HG03139 (cell line): ENCODE measurements around the gene RNF141.

Experiments used
- ATAC-seq: cut with Tn5 transposase; IDR thresholded peaks from one replicate; pipeline ENCODE4 v1.9.1; 2021; ENCODE audit not compliant: unreplicated experiment

The RNF141 gene

GRCh38 chr11:10483174-10483573 lies 57.8 kb downstream of the RNF141 start:
- no peak for ATAC-seq

GRCh38 chr11:10481560-10482349 lies 59.2 kb downstream of the RNF141 start:
- ATAC-seq, result no peak

GRCh38 chr11:10480760-10481159 lies 60.2 kb downstream of the RNF141 start:
- no peak for ATAC-seq

GRCh38 chr11:10480026-10480425 lies 61.0 kb downstream of the RNF141 start:
- ATAC-seq, result no peak

- ATAC-seq, result no peak
These were observed 62.1 kb downstream of the RNF141 start for GRCh38 chr11:10478574-10479550.

- ATAC-seq, result no peak
These were observed 62.9 kb downstream of the RNF141 start for GRCh38 chr11:10478066-10478465.

- ATAC-seq, result no peak
These were observed 63.3 kb downstream of the RNF141 start for GRCh38 chr11:10477690-10478046.

- no peak for ATAC-seq
These were observed 63.9 kb downstream of the RNF141 start for GRCh38 chr11:10476927-10477689.

- no peak for ATAC-seq
These were observed 64.6 kb downstream of the RNF141 start for GRCh38 chr11:10476342-10476741.

- ATAC-seq, result no peak
These were observed 66.4 kb downstream of the RNF141 start for GRCh38 chr11:10474551-10474950.

- no peak for ATAC-seq
These were observed 67.6 kb downstream of the RNF141 start for GRCh38 chr11:10473371-10473770.

GRCh38 chr11:10462746-10463300 lies 78.2 kb downstream of the RNF141 start:
- ATAC-seq, result no peak
